ENCODE data around the gene SLC17A7.
"Not testable (repeated sequence)": the region's sequence is repeated elsewhere in the genome, so short reads cannot be mapped to it uniquely, and the experiment has no call there.

Gene SLC17A7

DNA sequence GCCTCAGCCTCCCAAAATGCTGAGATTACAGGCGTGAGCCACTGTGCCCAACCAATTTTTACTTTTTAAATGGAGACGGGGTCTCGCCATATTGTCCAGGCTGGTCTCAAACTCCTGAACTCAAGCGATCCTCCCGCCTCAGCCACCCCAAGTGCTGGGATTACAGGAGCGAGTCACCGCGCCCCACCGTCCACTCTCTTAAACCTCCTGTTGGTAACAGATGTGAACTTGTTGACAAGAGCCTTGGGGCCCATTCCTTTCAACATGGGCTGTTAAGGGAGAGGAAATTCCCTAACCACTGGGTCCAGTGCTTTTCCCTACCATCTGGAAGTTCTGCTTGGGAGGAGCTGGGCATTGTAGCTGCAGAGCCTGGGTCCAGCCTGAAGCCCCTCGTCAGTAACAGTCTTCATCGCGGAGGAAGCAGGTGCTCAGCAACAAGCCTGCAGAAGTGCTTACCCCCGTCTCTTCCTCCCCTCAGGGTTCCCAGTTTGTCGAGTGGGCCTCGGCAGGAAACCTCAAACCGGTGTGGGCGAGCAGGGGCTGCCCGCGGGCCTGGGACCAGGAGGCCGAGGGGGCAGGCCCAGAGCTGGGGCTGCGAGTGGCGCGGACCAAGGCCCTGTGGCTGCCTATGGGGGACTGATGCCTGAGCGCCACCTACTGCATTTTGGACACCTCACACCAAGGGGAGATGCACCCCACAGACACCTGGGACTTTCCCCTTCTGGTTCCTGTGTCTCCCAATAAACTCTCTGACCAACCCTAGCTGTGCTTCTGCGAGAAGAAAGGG lies 28.7 kb upstream of the SLC17A7 start:
- DNase-seq (ENCODE audit: low read depth in 2 of 2) = no peak

DNA sequence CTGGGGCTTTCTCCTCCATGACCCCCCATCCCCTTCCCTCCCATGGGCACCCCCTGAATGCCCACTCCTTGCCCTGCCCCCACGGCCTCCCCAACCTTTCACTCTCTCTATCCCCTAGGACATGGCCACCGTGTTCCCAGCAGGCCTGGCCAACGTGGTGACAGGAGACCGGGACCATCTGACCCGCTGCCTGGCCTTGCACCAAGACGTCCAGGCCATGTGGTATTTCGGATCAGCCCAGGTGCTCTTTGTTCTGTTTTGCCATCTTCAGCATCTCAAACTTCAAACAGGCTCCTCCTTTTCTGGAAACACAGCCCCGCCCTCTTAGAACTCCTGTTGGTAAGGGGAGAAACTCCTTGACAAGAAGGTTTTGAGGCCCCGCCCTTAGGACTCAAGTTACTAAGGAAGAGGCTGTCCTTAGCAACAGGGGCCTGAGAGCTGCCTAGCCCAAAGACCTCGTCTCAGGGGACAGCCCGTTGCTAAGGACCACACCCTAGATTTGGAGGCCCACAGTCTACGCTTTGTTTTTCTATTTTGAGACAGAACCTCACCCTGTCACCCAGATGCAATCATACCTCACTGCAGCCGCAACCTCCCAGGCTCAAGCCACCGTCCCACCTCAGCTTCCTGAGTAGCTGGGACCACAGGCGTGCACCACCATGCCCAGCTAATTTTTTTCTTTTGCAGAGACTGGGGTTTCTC lies 27.6 kb upstream of the SLC17A7 start:
- DNase-seq (ENCODE audit: low read depth in 2 of 2) = no peak

DNA sequence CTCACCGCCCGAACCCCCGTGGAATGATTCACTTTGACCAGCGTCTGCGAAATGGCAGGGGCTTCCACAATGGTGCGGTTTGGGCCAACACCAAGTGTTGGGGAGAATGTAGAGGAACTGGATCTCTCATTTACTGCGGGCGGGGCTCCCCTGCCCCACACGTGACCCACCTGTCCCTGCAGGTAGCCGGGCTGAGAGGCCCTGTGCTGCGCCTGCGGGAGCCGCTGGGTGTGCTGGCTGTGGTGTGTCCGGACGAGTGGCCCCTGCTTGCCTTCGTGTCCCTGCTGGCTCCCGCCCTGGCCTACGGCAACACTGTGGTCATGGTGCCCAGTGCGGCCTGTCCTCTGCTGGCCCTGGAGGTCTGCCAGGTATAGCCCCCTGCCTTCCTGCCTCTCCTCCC lies 26.9 kb upstream of the SLC17A7 start:
- DNase-seq (ENCODE audit: low read depth in 2 of 2) = no peak

DNA sequence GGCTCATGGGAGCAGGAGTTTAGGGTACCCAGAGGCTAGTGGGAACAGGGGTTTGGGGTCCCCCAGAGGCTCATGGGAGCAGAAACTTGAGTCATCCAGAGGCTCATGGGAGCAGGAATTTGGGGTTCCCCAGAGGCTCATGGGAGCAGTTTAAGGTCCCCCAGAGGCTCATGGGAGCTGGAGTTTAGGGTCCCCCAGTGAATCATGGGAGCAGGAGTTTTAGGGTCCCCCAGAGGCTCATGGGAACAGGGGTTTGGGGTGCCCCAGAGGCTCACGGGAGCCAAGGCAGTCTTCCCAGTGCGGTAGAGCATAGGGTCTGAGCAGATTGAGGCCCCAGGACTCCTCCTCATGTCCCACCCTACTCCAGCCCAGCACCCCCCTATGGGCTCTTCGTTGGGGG lies 24.0 kb upstream of the SLC17A7 start:
- no peak for DNase-seq (ENCODE audit: low read depth in 2 of 2)

DNA sequence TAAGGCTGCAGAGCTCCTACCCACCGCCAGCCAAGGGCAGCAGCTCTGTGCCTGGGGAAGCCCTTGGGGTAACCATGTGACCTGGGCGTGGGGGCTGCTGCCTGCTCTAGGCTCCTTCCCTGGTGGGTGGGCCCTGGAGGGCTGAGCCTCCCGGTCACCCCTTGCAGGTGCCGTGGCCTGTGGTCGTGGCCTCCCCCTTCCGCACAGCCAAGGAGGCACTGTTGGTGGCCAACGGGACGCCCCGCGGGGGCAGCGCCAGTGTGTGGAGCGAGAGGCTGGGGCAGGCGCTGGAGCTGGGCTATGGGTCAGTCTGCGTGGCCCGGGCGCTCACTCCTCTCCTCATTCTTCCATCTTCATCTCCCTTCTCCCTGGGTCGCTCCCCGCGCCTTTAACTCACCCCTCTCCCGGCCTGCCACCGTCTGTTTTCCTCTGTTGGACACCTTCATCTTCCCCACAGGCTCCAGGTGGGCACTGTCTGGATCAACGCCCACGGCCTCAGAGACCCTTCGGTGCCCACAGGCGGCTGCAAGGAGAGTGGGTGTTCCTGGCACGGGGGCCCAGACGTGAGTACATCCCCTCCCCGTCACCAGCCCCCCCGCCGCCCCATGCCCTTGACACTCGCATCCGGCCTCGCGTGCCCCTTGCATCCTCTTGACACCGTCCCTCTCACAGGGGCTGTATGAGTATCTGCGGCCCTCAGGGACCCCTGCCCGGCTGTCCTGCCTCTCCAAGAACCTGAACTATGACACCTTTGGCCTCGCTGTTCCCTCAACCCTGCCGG lies 22.8 kb upstream of the SLC17A7 start:
- DNase-seq (ENCODE audit: low read depth in 2 of 2) = no peak

DNA sequence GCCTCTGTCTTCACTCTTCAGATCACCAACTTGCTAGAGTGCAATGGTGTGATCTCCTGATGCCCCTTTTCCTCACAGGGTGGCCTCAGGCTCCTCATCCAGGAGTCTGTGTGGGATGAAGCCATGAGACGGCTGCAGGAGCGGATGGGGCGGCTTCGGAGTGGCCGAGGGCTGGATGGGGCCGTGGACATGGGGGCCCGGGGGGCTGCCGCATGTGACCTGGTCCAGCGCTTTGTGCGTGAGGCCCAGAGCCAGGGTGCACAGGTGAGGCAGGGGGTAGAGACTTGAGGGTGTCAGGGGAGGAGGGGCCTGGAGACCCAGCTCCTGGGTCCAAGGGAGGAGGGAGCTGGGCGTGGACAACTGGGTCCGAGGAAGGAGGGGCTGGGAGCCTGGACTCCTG lies 21.2 kb upstream of the SLC17A7 start:
- no peak for DNase-seq (ENCODE audit: low read depth in 2 of 2)

DNA sequence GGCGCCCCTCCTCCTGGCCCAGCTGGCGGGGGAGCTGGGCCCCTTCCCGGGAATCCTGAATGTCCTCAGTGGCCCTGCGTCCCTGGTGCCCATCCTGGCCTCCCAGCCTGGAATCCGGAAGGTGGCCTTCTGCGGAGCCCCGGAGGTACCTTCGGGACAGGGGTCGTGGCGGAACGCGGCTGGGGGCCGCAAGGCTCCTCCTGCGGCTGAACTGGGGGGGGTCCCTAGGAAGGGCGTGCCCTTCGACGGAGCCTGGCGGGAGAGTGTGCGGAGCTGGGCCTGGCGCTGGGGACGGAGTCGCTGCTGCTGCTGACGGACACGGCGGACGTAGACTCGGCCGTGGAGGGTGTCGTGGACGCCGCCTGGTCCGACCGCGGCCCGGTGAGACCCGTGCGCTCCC lies 20.3 kb upstream of the SLC17A7 start:
- DNase-seq (ENCODE audit: low read depth in 2 of 2) = no peak

DNA sequence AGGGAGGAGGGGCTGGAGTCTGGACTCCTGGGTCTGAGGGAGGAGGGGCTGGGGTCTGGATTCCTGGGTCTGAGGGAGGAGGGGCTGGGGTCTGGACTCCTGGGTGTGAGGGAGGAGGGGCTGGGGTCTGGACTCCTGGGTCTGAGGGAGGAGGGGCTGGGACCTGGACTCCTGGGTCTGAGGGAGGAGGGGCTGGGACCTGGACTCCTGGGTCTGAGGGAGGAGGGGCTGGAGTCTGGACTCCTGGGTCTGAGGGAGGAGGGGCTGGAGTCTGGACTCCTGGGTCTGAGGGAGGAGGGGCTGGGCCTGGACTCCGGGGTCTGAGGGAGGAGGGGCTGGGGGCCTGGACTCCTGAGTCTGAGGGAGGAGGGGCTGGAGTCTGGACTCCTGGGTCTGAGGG lies 19.8 kb upstream of the SLC17A7 start:
- DNase-seq (ENCODE audit: low read depth in 2 of 2) = not testable (repeated sequence)

DNA sequence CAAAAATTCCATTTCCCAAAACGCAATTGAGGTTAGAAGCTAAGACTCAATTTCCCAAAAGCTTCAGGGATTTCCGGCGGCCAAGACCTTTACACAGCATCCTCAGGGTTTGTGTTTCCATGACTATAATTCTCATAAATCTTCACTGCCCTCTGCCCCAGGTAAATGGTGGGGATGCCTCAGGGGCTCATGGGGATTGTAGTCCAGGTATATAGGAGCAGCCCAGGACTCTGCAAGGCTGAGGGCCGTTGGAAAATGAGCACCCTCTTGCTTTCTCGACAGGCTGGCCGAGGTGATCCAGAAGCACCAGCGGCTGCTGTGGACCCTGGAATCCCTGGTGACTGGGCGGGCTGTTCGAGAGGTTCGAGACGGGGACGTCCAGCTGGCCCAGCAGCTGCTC lies 18.1 kb upstream of the SLC17A7 start:
- DNase-seq (ENCODE audit: low read depth in 2 of 2) = no peak

DNA sequence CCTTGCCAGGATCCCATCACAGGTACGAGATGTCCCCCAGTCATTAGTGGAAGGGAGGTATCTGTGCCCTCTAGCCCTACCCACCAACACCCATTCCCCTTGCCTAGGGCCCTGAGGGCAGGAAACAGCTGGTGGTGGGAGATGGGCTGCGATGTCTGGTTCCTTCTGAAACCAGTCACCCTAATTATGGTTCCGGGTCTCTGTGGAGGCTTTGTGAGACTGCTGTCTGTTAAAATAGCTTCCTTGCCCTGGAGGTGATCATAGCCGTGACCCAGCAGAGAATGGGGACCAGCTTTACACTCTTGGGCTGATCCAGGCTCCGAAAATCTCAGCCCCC lies 17.2 kb upstream of the SLC17A7 start:
- no peak for DNase-seq (ENCODE audit: low read depth in 2 of 2)

DNA sequence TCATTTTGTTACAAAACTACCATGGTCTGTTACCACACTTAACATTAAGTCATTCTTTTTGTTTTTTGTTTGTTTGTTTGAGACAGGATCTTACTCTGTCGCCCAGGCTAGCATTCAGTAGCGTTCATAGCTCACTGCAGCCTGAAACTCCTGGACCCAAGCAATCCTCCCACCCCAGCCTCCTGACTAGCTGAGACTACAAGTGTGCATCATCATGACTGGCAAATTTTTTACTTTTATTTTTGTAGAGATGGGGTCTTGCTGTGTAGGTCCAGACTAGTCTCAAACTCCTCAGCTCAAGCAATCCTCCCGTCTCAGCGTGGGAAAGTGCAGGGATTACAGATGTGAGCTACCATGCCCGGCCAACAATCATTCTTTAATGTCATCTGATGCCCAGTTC lies 15.0 kb upstream of the SLC17A7 start:
- DNase-seq (ENCODE audit: low read depth in 2 of 2) = no peak

DNA sequence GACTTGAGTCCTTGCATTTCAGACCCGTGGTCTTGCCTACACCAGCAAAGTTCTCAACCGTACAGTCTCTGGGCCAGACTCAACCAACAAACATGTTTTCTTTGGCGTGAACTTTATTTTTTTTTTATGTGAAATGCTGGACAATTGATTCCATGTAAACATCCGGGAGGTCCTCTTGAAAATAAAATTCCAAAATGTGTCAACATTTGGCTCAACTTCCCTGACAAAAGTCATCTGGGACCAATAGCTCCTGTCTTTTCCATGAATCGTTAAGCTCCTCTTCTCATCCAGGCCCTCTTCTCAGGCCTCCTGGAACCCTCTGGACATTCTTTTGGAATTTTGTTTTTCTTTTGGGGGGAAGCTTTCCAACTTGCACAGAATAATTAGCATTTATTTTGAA lies 14.4 kb upstream of the SLC17A7 start:
- no peak for DNase-seq (ENCODE audit: low read depth in 2 of 2)

DNA sequence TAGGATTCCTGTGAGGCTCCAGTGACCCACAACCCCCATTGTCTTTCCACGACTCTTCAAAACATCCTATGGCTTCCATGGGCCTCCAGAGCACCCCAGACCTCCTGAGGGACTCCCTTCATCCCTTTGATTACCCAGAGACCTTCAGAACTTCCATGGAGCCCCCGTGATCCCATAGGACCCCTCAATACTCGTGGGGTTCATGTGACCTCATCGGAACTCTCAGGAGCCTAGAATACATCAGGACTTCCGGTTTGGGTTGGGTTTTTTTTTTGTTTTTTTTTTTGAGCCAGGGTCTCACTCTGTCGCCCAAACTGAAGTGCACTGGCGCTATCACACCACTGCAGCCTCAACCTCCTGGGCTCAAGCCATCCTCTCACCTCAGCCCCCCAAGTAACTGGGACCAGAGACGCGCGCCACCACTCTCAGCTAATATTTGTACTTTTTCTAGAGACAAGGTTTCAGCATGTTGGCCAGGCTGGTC lies 12.5 kb upstream of the SLC17A7 start:
- DNase-seq (ENCODE audit: low read depth in 2 of 2) = no peak

DNA sequence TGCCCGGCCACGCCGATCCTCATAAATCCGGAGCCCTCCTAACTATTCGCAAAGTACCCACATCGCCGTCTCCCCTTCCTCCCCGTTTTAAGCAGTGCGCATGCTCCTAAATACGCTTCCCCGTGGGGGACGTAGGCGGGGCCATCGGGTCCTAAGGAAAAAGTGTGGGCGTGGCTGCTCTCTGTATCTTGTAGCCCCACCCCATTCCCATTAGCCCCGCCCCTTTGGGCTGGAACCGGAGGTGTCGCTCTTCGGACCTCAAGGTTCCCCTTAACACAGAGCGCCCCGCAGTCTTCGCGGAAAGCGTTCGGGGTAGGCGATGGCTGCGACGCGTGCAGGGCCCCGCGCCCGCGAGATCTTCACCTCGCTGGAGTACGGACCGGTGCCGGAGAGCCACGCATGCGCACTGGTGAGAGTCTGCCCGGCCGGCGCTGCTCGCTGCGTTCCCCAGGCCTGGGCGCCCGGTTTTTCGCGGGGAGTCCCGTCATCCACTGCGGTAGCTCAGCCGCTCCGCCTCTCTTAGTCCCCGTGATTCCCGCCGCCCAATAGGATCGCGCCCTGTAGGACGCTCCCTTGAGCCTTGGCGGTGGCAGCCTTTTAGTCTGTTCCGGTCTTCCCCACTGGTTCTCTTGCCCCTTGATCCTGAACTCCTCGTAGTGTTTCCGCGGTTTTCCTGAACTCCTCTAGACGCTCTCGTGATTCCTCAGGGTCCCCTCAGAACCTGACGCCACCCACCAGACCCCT lies 11.9 kb upstream of the SLC17A7 start, which contains the start of gene ALDH16A1:
Gene ALDH16A1 (plus strand): TSS at position 213 of the 744 bp plus-strand sequence. CDS start 107 bp downstream, at position 320.
- peak; percentile 94 to 96 for DNase-seq (ENCODE audit: low read depth in 2 of 2)

DNA sequence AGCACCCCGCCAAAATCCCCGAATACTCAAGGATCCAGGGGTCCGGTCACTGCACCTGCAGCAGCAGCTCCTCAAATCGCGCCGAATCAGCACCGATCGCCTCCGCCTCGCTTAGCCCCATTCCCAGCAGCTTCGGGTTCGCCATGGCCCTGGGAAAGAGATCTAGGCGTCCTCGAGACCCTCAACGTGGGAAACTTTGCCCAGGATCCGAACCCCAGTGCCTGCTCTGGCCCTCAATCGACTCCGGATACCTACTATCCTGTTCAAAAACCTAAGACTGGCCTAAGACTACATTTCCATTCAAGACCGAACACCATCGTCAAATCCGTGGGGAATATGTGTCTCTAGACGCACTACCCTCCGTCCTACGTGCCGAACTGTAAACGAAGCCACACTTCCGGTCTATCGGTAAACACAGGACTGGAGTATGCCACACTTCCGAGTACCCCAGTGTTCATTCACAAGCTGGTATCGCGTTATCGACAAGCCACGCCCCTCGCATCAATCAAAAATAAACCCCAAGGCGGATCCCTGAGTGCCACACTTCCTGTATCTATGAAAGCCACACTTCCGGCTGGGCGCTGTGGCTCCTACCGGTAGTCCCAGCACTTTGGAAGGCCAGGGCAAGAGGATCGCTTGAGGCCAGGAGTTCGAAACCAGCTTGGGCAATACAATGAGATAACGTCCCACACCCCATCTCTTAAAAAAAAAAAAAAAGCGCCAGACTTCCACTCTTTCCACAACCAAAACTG lies 10.3 kb upstream of the SLC17A7 start, which contains the start of gene PIH1D1:
Gene PIH1D1 (minus strand): TSS at position 385 of the 752 bp plus-strand sequence. CDS start 240 bp downstream, at position 145.
- peak; percentile 99 for DNase-seq (ENCODE audit: low read depth in 2 of 2)

DNA sequence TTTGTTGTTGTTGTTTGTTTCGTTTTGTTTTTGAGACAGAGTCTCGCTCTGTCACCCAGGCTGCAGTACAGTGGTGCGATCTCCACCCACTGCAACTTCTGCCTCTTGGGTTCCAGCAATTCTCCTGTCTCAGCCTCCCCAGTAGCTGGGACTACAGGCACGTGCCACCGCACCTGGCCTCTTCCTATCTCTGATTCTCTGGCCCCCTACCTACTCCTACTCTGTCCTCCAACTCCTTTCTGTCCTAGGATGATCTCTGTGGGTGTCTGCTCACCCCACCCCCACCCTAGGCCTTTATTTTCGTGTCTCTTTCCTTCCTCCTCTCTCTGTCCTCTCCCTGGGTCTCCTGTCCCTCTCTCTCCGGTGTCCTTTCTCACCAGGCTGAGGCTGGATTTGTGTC lies 9.1 kb upstream of the SLC17A7 start:
- DNase-seq (ENCODE audit: low read depth in 2 of 2) = no peak

DNA sequence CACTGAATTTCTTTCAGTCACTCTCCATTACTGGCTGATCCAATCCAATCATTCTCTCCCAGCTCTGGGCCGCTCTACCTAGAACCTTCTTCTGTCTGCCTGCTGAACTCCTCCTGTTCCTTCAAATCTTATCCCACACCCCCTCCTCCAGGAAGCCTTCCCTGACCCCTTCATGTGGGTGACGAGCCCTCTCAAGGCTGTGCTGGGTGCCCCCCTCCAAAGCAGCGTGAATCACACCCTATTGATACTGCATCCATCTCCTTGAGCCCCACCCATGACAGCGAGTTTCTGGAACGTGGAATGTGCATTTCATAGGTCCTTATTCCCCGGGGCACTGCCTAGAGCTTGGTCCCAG lies 7.1 kb upstream of the SLC17A7 start:
- DNase-seq (ENCODE audit: low read depth in 2 of 2) = no peak

DNA sequence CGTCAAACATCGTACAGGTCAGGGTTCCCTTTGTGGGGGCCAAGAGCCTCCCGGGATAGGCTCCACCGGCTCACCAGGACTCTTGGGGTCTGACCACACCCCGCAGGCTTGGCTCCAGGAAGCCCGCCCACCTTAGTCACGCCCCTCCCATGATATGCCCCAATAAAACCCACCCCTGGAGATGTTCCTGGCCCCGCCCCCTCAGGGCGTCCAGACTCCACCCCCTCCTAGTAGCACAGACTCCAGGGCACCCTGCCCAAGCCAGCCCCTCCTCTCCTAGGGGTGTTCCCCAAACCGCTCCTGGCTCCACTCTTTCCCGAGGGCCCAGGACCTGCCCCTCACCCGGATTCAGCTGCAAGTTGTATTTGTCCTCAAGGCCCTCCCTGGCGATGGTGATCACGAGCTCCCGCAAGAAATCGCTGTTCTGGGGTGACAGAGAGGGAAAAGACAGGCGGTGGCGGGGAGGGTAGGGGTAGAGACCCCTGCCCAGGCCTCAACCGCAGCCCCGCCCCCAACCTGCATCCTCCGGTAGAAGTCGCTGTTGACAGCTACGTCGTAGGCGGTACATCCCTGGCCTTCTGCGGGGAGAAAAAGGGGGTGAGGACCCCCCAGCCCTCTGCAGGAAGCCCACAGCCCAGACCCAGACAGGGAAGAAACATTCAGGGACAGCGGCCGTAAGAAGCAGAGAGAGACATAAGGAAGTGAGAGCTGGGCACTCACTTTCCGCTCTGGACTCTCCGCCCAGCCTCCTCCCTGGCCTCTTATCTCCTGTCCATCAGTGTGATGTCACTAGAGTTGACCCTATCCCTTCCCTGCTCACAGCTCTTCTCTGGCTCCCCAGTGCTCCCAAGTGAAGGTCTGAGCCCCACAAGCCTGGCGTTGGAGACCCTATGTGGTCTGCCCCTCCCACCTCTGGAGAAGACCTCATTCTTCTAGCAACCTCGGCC lies 6.4 kb upstream of the SLC17A7 start:
- no peak for DNase-seq (ENCODE audit: low read depth in 2 of 2)

DNA sequence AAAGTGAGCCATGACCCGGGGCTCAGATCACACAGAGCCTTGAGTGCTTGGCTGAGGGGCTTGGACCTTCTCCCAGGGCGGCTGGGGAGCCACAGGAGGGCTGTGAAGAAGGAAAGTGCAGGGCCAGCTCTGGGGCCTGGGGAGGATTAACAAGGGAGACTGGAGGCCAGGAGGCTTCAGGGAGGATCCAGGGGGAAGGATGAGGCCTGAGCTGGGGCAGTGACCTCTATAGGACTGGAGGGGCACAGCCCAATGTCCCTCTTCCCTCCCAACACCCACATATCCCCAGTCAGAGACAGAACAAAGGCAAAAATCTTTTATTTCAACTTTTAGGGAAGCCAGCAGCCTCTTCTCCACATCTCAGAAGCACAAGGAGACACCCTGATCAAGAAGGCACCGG lies 4.7 kb upstream of the SLC17A7 start:
- DNase-seq (ENCODE audit: low read depth in 2 of 2) = no peak

Data from fibroblast of skin of left quadriceps (primary cell).